K562 (cell line): ENCODE results near the gene PPM1D. TPM values are rescaled to one million over a fixed set of nuclear protein-coding genes. Genes with fewer than 3 reads are reported as not detected.

Experiments used
- EHMT2 ChIP-seq: fragments of 450-650 bp; IDR thresholded peaks from 2 replicates; pipeline ENCODE4 v1.6.1; 2018; ENCODE audit warnings: antibody characterized with exemption
- ESRRB ChIP-seq: fragments of 250-450 bp; sonication (Bioruptor Pico); IDR thresholded peaks from 2 replicates; pipeline ENCODE4 v1.5.0; 2020; ENCODE audit warnings: mild to moderate bottlenecking, moderate library complexity, borderline replicate concordance
- HMG20B ChIP-seq: fragments of 250-450 bp; sonication (Bioruptor Pico); IDR thresholded peaks from 2 replicates; pipeline ENCODE4 v1.5.0; 2021; ENCODE audit warnings: mild to moderate bottlenecking
- MAFK ChIP-seq: IDR thresholded peaks from 2 replicates; pipeline ENCODE4 v1.6.1; 2011; ENCODE audit warnings: low read length, improper control_type of control experiment
- MXI1 ChIP-seq: IDR thresholded peaks from 2 replicates; pipeline ENCODE4 v1.6.1; 2011; ENCODE audit warnings: low read depth, mild to moderate bottlenecking, improper control_type of control experiment, low read length
- NCOA2 ChIP-seq, 2 experiments: fragments of 450-650 bp; IDR thresholded peaks; 2 replicates each; pipeline ENCODE4 v1.6.1; 2018; ENCODE audit warnings: mild to moderate bottlenecking in 2 of 2, moderate library complexity in 1 of 2; ENCODE audit not compliant: partially characterized antibody in 2 of 2
- PCBP1 ChIP-seq: fragments of 200-400 bp; formaldehyde crosslinking; IDR thresholded peaks from 2 replicates; pipeline ENCODE4 v1.6.1; 2018; ENCODE audit warnings: mild to moderate bottlenecking, low read depth, low read length; ENCODE audit not compliant: poor library complexity, severe bottlenecking
- PHB ChIP-seq: fragments of 250-450 bp; sonication (Bioruptor Pico); IDR thresholded peaks from 2 replicates; pipeline ENCODE4 v1.5.0; 2021
- POLR2G ChIP-seq: fragments of 200-400 bp; formaldehyde crosslinking; IDR thresholded peaks from 2 replicates; pipeline ENCODE4 v1.6.1; 2017; ENCODE audit warnings: low read depth, mild to moderate bottlenecking, antibody characterized with exemption, low read length, moderate library complexity
- RBFOX2 ChIP-seq: fragments of 200-400 bp; formaldehyde crosslinking; IDR thresholded peaks from 2 replicates; pipeline ENCODE4 v1.6.1; 2017; ENCODE audit warnings: low read depth, mild to moderate bottlenecking, low read length, moderate library complexity
- TSC22D4 ChIP-seq: fragments of 450-650 bp; IDR thresholded peaks from 2 replicates; pipeline ENCODE4 v1.6.1; 2016; ENCODE audit warnings: missing genetic modification characterization, missing biosample characterization, control low read depth
- ZBED1 ChIP-seq: IDR thresholded peaks from 2 replicates; pipeline ENCODE4 v1.6.1; 2014
- ZNF12 ChIP-seq: sonication (generic); formaldehyde crosslinking; IDR thresholded peaks from 2 replicates; pipeline ENCODE4 v1.4.0; 2020; ENCODE audit warnings: mild to moderate bottlenecking, missing genetic modification reagents
- ZNF217 ChIP-seq: sonication (generic); formaldehyde crosslinking; IDR thresholded peaks from 2 replicates; pipeline ENCODE4 v1.8.0; 2022; ENCODE audit warnings: mild to moderate bottlenecking, missing genetic modification reagents
- polyA plus RNA-seq, 8 experiments: library from polyadenylated mRNA; depleted of rRNA in 4 of 8; stranded (reverse) in 5 of 8; unstranded in 3 of 8; fragments of >200 nt; fragmentation: Nextera tagmentation in 2 of 8; fragmentation: Illumina TruSeq in 1 of 8; extraction: Ambion mirVana in 2 of 8; extraction: Trizol in 1 of 8; gene quantifications; 2 replicates each; pipeline versions ENCODE4 v1.2.1 to v1.2.3, GENCODE V29; 2011 to 2014; ENCODE audit warnings: inconsistent platforms in 1 of 8, missing spikeins in 1 of 8
- total RNA-seq, 7 experiments: library from RNA; depleted of rRNA in 6 of 7; stranded (reverse); fragments of >200 nt in 6 of 7; fragmentation: Illumina TruSeq in 2 of 7; extraction: Trizol in 2 of 7; gene quantifications; 2 replicates each; pipeline versions ENCODE4 v1.2.1 to v1.2.3, GENCODE V29; 2011 to 2021; ENCODE audit warnings: low replicate concordance in 1 of 7
- TF ChIP-seq, protein P1 (sequence below): fragments of 450-650 bp; IDR thresholded peaks from 2 replicates; pipeline ENCODE4 v1.6.1; 2016; ENCODE audit warnings: borderline replicate concordance
- TF ChIP-seq, protein P2 (sequence below): fragments of 250-450 bp; sonication (Bioruptor Pico); IDR thresholded peaks from 2 replicates; pipeline ENCODE4 v1.5.0; 2020; ENCODE audit warnings: mild to moderate bottlenecking
- TF ChIP-seq, protein P3 (sequence below): fragments of 250-450 bp; sonication (Bioruptor Pico); IDR thresholded peaks from 2 replicates; pipeline ENCODE4 v1.4.0; 2020
- TF ChIP-seq, protein P4 (sequence below): fragments of 450-650 bp; formaldehyde crosslinking; IDR thresholded peaks from 2 replicates; pipeline ENCODE4 v1.4.0; 2020; ENCODE audit warnings: mild to moderate bottlenecking, mixed read lengths

PPM1D gene
- total and polyA plus RNA-seq, 9 of the 15 experiments (the other 6 are each of a cell fraction or from before 2014, with no cell fraction given), result 2.1 to 19.0 (median 7.8) TPM

DNA sequence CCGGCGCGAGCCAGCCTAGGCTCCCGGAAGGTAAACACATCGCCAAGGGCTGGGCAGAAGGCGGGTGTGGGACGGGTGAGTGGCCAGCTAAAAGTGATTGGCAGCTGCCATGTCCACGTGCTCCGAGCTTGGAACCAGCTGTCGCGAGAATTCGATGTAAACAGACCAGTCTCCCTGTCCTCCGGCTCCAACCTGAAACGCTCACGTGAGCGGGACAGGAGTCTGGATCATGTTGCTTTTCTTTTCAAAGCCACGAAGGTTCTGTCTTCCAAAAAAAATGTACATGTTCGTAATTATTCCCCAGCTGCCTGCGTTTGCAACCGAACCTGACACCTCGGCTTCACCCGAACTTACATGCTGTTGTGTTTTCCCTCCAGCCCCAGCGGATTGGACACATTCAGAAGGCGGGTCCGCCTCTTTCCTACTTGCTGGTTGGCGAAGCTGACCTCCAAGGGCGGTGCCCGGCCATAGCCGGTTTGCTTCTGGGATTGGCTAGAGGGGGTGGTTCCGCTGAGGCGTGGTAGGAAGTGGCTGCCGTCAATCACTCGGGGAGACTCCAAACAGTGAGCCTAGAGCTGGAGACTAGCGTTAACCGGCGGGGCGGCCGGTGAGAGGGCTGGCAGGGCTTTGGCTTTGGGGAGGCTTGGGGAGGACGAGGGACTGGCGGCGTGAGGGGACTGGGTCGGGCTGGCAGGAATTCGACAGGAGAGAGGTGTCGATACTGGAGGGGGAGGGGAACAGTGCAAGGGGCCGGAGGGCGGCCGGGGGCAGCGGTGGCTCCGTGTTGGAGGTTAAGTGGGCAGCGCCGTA is 77.5 kb downstream of the PPM1D start, which contains the start of gene BCAS3 (continued):
- TF ChIP-seq, protein P1, sequence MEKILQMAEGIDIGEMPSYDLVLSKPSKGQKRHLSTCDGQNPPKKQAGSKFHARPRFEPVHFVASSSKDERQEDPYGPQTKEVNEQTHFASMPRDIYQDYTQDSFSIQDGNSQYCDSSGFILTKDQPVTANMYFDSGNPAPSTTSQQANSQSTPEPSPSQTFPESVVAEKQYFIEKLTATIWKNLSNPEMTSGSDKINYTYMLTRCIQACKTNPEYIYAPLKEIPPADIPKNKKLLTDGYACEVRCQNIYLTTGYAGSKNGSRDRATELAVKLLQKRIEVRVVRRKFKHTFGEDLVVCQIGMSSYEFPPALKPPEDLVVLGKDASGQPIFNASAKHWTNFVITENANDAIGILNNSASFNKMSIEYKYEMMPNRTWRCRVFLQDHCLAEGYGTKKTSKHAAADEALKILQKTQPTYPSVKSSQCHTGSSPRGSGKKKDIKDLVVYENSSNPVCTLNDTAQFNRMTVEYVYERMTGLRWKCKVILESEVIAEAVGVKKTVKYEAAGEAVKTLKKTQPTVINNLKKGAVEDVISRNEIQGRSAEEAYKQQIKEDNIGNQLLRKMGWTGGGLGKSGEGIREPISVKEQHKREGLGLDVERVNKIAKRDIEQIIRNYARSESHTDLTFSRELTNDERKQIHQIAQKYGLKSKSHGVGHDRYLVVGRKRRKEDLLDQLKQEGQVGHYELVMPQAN, result peak; percentile 94
- TF ChIP-seq ZNF12 (CRISPR knock-in tag) (no peak), PCBP1 (peak; percentile 52), PHB (CRISPR knock-in tag) (no peak), ZNF217 (CRISPR knock-in tag) (no peak), TSC22D4 (tag) (no peak), MXI1 (peak; percentile 86), EHMT2 (peak; percentile 40; the same call in 1 of the 2 replicates), HMG20B (CRISPR knock-in tag) (no peak), POLR2G (peak; percentile 93), NCOA2 (IDR thresholded peaks at IDR 0.05; ENCODE audit: partially characterized antibody in 2 of 2) (no peak), ESRRB (no peak), RBFOX2 (peak; percentile 88), MAFK (no peak), ZBED1 (no peak)
- TF ChIP-seq, protein P2, sequence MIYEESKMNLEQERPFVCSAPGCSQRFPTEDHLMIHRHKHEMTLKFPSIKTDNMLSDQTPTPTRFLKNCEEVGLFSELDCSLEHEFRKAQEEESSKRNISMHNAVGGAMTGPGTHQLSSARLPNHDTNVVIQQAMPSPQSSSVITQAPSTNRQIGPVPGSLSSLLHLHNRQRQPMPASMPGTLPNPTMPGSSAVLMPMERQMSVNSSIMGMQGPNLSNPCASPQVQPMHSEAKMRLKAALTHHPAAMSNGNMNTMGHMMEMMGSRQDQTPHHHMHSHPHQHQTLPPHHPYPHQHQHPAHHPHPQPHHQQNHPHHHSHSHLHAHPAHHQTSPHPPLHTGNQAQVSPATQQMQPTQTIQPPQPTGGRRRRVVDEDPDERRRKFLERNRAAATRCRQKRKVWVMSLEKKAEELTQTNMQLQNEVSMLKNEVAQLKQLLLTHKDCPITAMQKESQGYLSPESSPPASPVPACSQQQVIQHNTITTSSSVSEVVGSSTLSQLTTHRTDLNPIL (CRISPR knock-in tag), result no peak
- TF ChIP-seq, protein P3, sequence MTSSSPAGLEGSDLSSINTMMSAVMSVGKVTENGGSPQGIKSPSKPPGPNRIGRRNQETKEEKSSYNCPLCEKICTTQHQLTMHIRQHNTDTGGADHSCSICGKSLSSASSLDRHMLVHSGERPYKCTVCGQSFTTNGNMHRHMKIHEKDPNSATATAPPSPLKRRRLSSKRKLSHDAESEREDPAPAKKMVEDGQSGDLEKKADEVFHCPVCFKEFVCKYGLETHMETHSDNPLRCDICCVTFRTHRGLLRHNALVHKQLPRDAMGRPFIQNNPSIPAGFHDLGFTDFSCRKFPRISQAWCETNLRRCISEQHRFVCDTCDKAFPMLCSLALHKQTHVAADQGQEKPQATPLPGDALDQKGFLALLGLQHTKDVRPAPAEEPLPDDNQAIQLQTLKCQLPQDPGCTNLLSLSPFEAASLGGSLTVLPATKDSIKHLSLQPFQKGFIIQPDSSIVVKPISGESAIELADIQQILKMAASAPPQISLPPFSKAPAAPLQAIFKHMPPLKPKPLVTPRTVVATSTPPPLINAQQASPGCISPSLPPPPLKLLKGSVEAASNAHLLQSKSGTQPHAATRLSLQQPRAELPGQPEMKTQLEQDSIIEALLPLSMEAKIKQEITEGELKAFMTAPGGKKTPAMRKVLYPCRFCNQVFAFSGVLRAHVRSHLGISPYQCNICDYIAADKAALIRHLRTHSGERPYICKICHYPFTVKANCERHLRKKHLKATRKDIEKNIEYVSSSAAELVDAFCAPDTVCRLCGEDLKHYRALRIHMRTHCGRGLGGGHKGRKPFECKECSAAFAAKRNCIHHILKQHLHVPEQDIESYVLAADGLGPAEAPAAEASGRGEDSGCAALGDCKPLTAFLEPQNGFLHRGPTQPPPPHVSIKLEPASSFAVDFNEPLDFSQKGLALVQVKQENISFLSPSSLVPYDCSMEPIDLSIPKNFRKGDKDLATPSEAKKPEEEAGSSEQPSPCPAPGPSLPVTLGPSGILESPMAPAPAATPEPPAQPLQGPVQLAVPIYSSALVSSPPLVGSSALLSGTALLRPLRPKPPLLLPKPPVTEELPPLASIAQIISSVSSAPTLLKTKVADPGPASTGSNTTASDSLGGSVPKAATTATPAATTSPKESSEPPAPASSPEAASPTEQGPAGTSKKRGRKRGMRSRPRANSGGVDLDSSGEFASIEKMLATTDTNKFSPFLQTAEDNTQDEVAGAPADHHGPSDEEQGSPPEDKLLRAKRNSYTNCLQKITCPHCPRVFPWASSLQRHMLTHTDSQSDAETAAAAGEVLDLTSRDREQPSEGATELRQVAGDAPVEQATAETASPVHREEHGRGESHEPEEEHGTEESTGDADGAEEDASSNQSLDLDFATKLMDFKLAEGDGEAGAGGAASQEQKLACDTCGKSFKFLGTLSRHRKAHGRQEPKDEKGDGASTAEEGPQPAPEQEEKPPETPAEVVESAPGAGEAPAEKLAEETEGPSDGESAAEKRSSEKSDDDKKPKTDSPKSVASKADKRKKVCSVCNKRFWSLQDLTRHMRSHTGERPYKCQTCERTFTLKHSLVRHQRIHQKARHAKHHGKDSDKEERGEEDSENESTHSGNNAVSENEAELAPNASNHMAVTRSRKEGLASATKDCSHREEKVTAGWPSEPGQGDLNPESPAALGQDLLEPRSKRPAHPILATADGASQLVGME (CRISPR knock-in tag), result no peak
- TF ChIP-seq, protein P4, sequence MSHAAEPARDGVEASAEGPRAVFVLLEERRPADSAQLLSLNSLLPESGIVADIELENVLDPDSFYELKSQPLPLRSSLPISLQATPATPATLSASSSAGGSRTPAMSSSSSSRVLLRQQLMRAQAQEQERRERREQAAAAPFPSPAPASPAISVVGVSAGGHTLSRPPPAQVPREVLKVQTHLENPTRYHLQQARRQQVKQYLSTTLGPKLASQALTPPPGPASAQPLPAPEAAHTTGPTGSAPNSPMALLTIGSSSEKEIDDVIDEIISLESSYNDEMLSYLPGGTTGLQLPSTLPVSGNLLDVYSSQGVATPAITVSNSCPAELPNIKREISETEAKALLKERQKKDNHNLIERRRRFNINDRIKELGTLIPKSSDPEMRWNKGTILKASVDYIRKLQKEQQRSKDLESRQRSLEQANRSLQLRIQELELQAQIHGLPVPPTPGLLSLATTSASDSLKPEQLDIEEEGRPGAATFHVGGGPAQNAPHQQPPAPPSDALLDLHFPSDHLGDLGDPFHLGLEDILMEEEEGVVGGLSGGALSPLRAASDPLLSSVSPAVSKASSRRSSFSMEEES (CRISPR knock-in tag), result no peak
